ENCODE results near the gene C18orf63. TPM values are rescaled to one million over a fixed set of nuclear protein-coding genes. Genes with fewer than 3 reads are reported as not detected.
"Not testable (repeated sequence)": the region's sequence is repeated elsewhere in the genome, so short reads cannot be mapped to it uniquely, and the experiment has no call there.

C18orf63 gene
- total RNA-seq, 2 donors from 2014 or later, result not detected

- no peaks in the 10 kb centered on the region for H3K36me3 ChIP-seq
- no peak overlapping the region for H3K27ac ChIP-seq
- peak overlapping the region; percentile 98 for H3K4me3 ChIP-seq
- ATAC-seq (ENCODE audit: insufficient number of reproducible peaks, low FRiP score, low read depth) (no peak), DNase-seq (ENCODE audit: low spot score) (no peak)
- H3K9me3 ChIP-seq, result no peaks in the 10 kb centered on the region
- no peaks in the 10 kb centered on the region for H3K27me3 ChIP-seq (replicated peaks; ENCODE audit: insufficient read depth)
- TF ChIP-seq CTCF (IDR thresholded peaks at IDR 0.05), result no peak
- H3K4me1 ChIP-seq (ENCODE audit: control insufficient read depth in 1 of 2, low read depth in 2 of 2), result peaks cover 5 to 23% of the 10 kb centered on the region in 2 donors
Observed at GRCh38 chr18:74290021-74290420, 25.6 kb upstream of the C18orf63 start.

DNA sequence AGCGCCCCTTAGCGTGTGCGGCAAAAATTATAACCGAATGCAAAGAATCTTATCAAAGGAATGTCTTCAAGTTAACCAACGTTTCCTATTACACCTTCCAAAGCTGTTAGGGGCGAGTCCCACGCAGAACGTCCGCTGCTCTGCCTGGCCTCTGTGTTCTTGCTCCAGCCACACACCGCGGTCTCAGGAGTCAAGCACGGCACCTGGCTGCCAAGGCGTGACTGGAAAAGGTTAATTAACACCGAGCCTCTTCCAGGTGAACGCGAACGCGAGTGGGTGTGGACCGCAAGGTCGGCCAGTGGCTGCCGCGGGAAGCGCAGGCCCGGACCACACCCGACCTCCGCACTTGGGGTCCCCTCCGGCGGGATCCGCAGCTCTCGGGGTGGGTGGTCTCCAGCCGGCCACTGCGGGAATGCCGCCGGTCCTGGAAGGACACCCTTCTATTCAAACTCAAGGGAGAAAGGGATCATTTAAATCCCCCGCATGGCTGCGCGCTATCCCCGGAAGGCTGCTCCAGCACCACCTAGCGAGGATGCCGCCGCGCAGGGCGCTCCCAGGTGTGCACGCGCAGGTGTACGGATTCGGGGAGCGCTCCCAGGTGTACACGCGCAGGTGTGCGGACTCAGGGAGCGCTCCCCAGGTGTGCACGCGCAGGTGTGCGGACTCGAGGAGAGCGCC lies 24.7 kb upstream of the C18orf63 start:
- DNase-seq (ENCODE audit: low spot score), result no peak
- Histone ChIP-seq H3K9me3 (no peaks in the 10 kb centered on the region), H3K4me1 (ENCODE audit: control insufficient read depth in 1 of 2, low read depth in 2 of 2) (peaks cover 5 to 23% of the 10 kb centered on the region in 2 donors), H3K36me3 (no peaks in the 10 kb centered on the region), H3K27ac (no peak overlapping the region), H3K4me3 (peak overlapping the region; percentile 98), H3K27me3 (replicated peaks; ENCODE audit: insufficient read depth) (no peaks in the 10 kb centered on the region)
- TF ChIP-seq CTCF (IDR thresholded peaks at IDR 0.05), result no peak
- no peak for ATAC-seq (ENCODE audit: insufficient number of reproducible peaks, low FRiP score, low read depth)

- ATAC-seq (ENCODE audit: insufficient number of reproducible peaks, low FRiP score, low read depth), result no peak
- H3K4me1 ChIP-seq (ENCODE audit: control insufficient read depth in 1 of 2, low read depth in 2 of 2), result peaks cover 5 to 23% of the 10 kb centered on the region in 2 donors
Observed at GRCh38 chr18:74291472-74291770, 24.2 kb upstream of the C18orf63 start.

DNA sequence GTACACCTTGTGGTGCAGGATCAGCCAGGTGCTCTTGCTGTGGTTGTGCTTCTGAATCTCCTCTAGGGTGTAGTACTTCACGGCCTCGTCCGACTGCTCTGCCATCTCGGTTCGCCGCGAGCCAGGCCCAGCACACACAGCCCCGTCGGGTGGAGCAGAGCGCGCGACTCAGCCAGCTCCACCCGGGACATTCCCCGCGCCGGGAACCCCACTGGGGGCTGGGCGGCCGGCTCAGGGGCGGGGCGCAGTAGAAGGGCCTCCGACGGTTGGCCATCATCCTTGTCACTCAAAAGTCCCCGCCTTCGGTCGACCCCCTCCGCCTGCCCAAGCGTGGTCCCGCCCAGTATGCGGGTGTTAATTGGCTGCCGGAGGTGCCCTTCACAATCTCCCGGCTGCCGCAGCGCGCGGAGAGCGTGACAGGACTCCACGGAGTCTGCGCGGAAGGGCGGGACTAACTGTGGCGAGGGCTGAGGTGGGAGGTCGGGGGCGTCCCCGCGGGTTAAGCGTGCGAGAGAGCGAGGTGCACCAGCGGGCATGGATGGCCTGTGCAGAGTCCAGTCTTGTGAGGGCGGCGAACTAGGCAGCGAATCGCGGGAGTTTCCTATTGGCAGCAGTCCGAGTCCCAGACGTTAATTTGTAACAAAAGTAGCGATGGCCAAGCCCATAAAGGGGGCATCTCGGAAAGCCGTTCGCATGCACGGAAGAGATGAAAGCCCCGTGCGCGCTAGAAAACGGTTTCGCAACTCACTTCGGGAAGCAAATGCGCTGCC lies 23.7 kb upstream of the C18orf63 start, which contains the start of gene CYB5A:
Gene CYB5A (minus strand): TSS at position 193 of the 770 bp plus-strand sequence. CDS start 88 bp downstream, at position 105.
- Histone ChIP-seq H3K27me3 (replicated peaks; ENCODE audit: insufficient read depth) (no peaks in the 10 kb centered on the region), H3K4me3 (peak within 1 kb of the TSS; percentile 98), H3K27ac (peak within 1 kb of the TSS; percentile 24 to 33), H3K36me3 (no peaks in the 10 kb centered on the region), H3K9me3 (no peaks in the 10 kb centered on the region), H3K4me1 (ENCODE audit: control insufficient read depth in 1 of 2, low read depth in 2 of 2) (peaks cover 5 to 23% of the 10 kb centered on the region in 2 donors)
- TF ChIP-seq CTCF (IDR thresholded peaks at IDR 0.05), result peak; percentile 13
- DNase-seq (ENCODE audit: low spot score), result peak; percentile 89
- peak; percentile 98 for ATAC-seq (ENCODE audit: insufficient number of reproducible peaks, low FRiP score, low read depth)

More at GRCh38 chr18:74291472-74291770, 24.2 kb upstream of the C18orf63 start:
- no peaks in the 10 kb centered on the region for H3K9me3 ChIP-seq
- H3K27ac ChIP-seq, result peak overlapping the region in 1 of 2 donors; percentile 22
- H3K27me3 ChIP-seq (replicated peaks; ENCODE audit: insufficient read depth), result no peaks in the 10 kb centered on the region
- TF ChIP-seq CTCF (IDR thresholded peaks at IDR 0.05), result no peak
- H3K36me3 ChIP-seq, result no peaks in the 10 kb centered on the region
- DNase-seq (ENCODE audit: low spot score), result no peak
- peak overlapping the region; percentile 98 for H3K4me3 ChIP-seq

GRCh38 chr18:74292541-74292858 lies 23.1 kb upstream of the C18orf63 start:
- H3K27me3 ChIP-seq (replicated peaks; ENCODE audit: insufficient read depth), result no peaks in the 10 kb centered on the region
- H3K9me3 ChIP-seq, result no peaks in the 10 kb centered on the region
- peak overlapping the region; percentile 98 for H3K4me3 ChIP-seq
- ATAC-seq (ENCODE audit: insufficient number of reproducible peaks, low FRiP score, low read depth) (no peak), DNase-seq (ENCODE audit: low spot score) (no peak)
- peaks cover 5 to 23% of the 10 kb centered on the region in 2 donors for H3K4me1 ChIP-seq (ENCODE audit: control insufficient read depth in 1 of 2, low read depth in 2 of 2)
- no peaks in the 10 kb centered on the region for H3K36me3 ChIP-seq
- H3K27ac ChIP-seq, result peak overlapping the region; percentile 24 to 33
- TF ChIP-seq CTCF (IDR thresholded peaks at IDR 0.05), result no peak

- H3K36me3 ChIP-seq; H3K9me3 ChIP-seq; H3K27me3 ChIP-seq (replicated peaks; ENCODE audit: insufficient read depth); DNase-seq (ENCODE audit: low spot score); ATAC-seq (ENCODE audit: insufficient number of reproducible peaks, low FRiP score, low read depth); H3K4me3 ChIP-seq; H3K27ac ChIP-seq: not testable (repeated sequence)
- H3K4me1 ChIP-seq (ENCODE audit: control insufficient read depth in 1 of 2, low read depth in 2 of 2), result peaks cover 5 to 23% of the 10 kb centered on the region in 2 donors
Observed at GRCh38 chr18:74292982-74293381, 22.7 kb upstream of the C18orf63 start.

Measured in thoracic aorta (tissue), 2 donors.